Measurements from ENCODE around the gene SNX24. TPM values are rescaled to one million over a fixed set of nuclear protein-coding genes. Genes with fewer than 3 reads are reported as not detected.

The SNX24 gene
- total and polyA plus RNA-seq, 9 of the 15 experiments (the other 6 are each of a cell fraction or from before 2014, with no cell fraction given) = 5.3 to 10.1 (median 7.9) TPM

DNA sequence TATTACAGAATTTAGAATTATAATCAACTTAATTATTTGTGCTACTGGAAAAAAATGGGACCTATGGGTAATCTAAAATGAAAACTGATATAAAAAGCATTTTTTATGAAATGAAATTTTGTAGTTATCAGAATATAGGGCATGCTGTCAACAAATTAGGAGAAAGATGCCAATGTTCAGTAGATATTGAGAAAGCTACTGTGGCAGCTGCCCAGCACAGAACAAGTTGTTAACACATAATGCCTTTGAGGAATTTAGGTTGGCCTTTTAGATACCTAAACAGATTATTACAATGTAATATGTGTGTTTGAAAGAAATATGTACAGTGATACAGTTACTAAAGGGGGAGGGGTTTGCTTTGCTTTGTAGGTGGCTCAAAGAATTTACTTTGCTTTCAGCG is 137.0 kb downstream of the SNX24 start (continued):
- no peak for TF ChIP-seq CHD7 (IDR thresholded peaks at IDR 0.05; ENCODE audit: low read depth, low read length)
- TF ChIP-seq NFIX (CRISPR knock-in tag; IDR thresholded peaks at IDR 0.05; ENCODE audit: low read depth) = no peak
- TF ChIP-seq, protein P1, sequence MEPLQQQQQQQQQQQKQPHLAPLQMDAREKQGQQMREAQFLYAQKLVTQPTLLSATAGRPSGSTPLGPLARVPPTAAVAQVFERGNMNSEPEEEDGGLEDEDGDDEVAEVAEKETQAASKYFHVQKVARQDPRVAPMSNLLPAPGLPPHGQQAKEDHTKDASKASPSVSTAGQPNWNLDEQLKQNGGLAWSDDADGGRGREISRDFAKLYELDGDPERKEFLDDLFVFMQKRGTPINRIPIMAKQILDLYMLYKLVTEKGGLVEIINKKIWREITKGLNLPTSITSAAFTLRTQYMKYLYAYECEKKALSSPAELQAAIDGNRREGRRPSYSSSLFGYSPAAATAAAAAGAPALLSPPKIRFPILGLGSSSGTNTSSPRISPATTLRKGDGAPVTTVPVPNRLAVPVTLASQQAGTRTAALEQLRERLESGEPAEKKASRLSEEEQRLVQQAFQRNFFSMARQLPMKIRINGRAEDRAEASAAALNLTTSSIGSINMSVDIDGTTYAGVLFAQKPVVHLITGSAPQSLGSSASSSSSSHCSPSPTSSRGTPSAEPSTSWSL (CRISPR knock-in tag; IDR thresholded peaks at IDR 0.05; ENCODE audit: borderline replicate concordance) = no peak
- TF ChIP-seq ZNF347 (CRISPR knock-in tag; IDR thresholded peaks at IDR 0.05; ENCODE audit: low read depth) = no peak
- no peak for TF ChIP-seq JUNB (CRISPR knock-in tag; conservative IDR thresholded peaks at IDR 0.05)
